ENCODE results near the gene PSD4.

Gene PSD4

DNA sequence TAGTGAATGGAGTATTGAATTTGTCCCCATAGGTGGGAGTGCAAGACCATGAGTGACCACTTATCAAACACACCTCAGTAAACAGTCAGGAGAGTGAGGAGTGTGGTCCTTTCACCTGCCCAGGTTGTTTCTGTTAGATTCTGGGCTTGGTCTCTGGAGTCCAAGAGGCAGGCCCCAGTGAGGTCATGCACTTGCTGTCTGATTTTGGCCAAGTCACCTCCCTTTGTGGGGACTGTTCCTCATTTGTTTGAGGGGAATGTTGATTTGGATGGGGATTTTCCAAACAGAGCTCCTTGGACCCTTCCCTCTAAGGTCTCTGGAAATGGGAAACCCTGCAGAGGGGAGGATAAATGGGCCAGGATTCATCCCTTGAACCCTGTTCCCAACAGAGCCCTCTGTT, 39.1 kb upstream of the PSD4 start:
- Histone ChIP-seq H3K27ac (ENCODE audit: low read depth, low read length) (no peak overlapping the region), H3K23ac (ENCODE audit: low read length) (no peak overlapping the region), H2AK5ac (ENCODE audit: low read length) (no peak overlapping the region), H3K27me3 (ENCODE audit: insufficient read depth, low read length, poor library complexity) (no peaks in the 10 kb centered on the region), H2BK5ac (ENCODE audit: low read length) (no peak overlapping the region), H3K56ac (ENCODE audit: low read length) (no peak overlapping the region), H3K4me1 (ENCODE audit: control insufficient read depth, low read depth, low read length) (no peaks in the 10 kb centered on the region), H3K79me2 (ENCODE audit: control insufficient read depth, insufficient read depth, low read length) (no peaks in the 10 kb centered on the region), H3K4me3 (ENCODE audit: low read length) (no peak overlapping the region), H3K4ac (ENCODE audit: low read depth, low read length) (no peak overlapping the region), H3K18ac (ENCODE audit: low read length) (no peak overlapping the region), H2BK15ac (replicated peaks; ENCODE audit: low read depth) (no peak overlapping the region), H3K9ac (ENCODE audit: low read length) (no peak overlapping the region), H2BK120ac (ENCODE audit: low read depth, low read length) (no peak overlapping the region), H3K36me3 (ENCODE audit: control insufficient read depth, insufficient read depth, low read length) (no peaks in the 10 kb centered on the region), H4K5ac (ENCODE audit: low read length) (no peak overlapping the region), H4K8ac (ENCODE audit: low read depth, low read length) (no peak overlapping the region), H3K4me2 (ENCODE audit: low read length) (no peak overlapping the region), H3K79me1 (ENCODE audit: low read length) (no peaks in the 10 kb centered on the region)
- no peak for DNase-seq

DNA sequence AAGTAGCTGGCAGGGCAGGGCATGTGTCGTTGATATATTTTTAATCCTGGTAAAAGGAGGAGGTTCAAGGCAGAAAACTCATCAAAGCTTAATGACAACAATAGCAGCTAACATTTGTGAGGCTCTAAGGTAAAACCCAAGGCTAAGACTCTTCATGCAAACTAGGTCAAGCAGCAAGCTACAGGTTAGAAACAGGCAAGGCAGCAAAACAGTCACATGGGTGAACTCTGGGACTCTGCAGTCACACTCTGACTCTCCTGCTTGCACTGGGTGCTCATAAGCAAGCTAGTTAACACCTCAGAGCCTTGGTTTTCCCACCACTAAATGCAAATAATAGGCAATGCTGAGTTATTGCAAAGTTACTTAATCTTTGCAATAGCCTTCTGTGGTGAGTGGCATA, 38.5 kb upstream of the PSD4 start:
- no peaks in the 10 kb centered on the region for H3K79me1 ChIP-seq (ENCODE audit: low read length)
- WGBS (ENCODE audit: extremely low coverage, insufficient coverage, low lambda C conversion rate) = no CpG with 5 or more reads among the region's 1 CpG
- H3K79me2 ChIP-seq (ENCODE audit: control insufficient read depth, insufficient read depth, low read length) = no peaks in the 10 kb centered on the region
- no peak overlapping the region for H3K23ac ChIP-seq (ENCODE audit: low read length)
- no peaks in the 10 kb centered on the region for H3K36me3 ChIP-seq (ENCODE audit: control insufficient read depth, insufficient read depth, low read length)
- no peak overlapping the region for H3K18ac ChIP-seq (ENCODE audit: low read length)
- H3K27ac ChIP-seq (ENCODE audit: low read depth, low read length) = no peak overlapping the region
- no peak overlapping the region for H4K5ac ChIP-seq (ENCODE audit: low read length)
- H3K4ac ChIP-seq (ENCODE audit: low read depth, low read length) = no peak overlapping the region
- H3K56ac ChIP-seq (ENCODE audit: low read length) = no peak overlapping the region
- H3K4me3 ChIP-seq (ENCODE audit: low read length) = no peak overlapping the region
- no peaks in the 10 kb centered on the region for H3K27me3 ChIP-seq (ENCODE audit: insufficient read depth, low read length, poor library complexity)
- no peak for DNase-seq
- no peak overlapping the region for H4K8ac ChIP-seq (ENCODE audit: low read depth, low read length)
- no peak overlapping the region for H2AK5ac ChIP-seq (ENCODE audit: low read length)
- H3K9ac ChIP-seq (ENCODE audit: low read length) = no peak overlapping the region
- no peaks in the 10 kb centered on the region for H3K4me1 ChIP-seq (ENCODE audit: control insufficient read depth, low read depth, low read length)
- H2BK15ac ChIP-seq (replicated peaks; ENCODE audit: low read depth) = no peak overlapping the region
- no peak overlapping the region for H3K4me2 ChIP-seq (ENCODE audit: low read length)
- no peak overlapping the region for H2BK5ac ChIP-seq (ENCODE audit: low read length)
- no peak overlapping the region for H2BK120ac ChIP-seq (ENCODE audit: low read depth, low read length)

DNA sequence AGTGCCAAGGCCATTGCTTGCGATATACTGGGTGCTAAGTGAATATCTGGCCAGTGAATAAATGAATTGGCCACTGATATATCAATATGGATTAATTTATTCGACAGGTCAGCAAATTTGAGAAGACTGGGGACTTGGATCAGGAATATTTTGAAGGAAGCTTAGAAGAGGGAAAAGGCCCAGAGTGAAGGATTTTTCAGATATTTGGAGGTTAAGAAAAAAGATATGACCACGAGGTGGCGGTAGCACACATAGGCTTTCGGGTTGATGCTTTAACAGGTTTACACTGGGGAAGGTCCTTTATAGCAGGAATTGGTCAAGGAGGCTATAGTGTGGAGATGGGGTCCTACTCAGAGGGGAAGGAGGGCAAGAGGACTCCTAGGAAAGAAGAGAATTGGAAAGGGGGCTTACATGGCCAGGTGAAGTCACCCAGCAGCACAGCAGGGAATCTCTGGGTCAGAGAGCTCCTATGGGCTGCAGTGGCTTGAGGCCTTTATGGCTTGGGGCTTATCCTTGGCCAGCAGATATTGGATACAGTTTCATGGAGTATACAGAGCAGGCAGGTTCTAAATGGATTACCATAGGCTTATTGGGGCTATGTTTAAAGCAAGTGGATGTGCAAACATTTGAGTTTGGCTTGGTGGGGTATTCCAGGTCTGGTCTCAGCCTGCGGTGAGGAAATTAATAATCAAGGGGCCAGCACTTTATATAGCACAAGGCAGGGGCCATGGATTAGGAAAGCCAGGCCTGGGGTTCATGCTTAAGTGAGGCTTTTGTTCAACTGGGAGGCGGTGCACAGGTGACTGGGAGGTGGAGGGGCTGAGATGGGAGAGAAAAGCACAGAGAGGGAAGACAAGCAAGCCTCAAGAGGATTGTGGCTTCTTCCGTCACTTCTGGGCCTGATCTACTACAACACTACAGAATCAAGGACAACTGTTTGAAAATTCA, 36.7 kb upstream of the PSD4 start:
- no peak overlapping the region for H3K23ac ChIP-seq (ENCODE audit: low read length)
- H2AK5ac ChIP-seq (ENCODE audit: low read length) = no peak overlapping the region
- no peak overlapping the region for H3K27ac ChIP-seq (ENCODE audit: low read depth, low read length)
- no peak overlapping the region for H2BK120ac ChIP-seq (ENCODE audit: low read depth, low read length)
- no peaks in the 10 kb centered on the region for H3K79me1 ChIP-seq (ENCODE audit: low read length)
- no peaks in the 10 kb centered on the region for H3K4me1 ChIP-seq (ENCODE audit: control insufficient read depth, low read depth, low read length)
- H2BK5ac ChIP-seq (ENCODE audit: low read length) = no peak overlapping the region
- H3K4me3 ChIP-seq (ENCODE audit: low read length) = no peak overlapping the region
- H3K56ac ChIP-seq (ENCODE audit: low read length) = no peak overlapping the region
- no peak overlapping the region for H3K9ac ChIP-seq (ENCODE audit: low read length)
- no peaks in the 10 kb centered on the region for H3K79me2 ChIP-seq (ENCODE audit: control insufficient read depth, insufficient read depth, low read length)
- no peak overlapping the region for H2BK15ac ChIP-seq (replicated peaks; ENCODE audit: low read depth)
- H3K4me2 ChIP-seq (ENCODE audit: low read length) = no peak overlapping the region
- WGBS (ENCODE audit: extremely low coverage, insufficient coverage, low lambda C conversion rate) = no CpG with 5 or more reads among the region's 8 CpGs
- H4K8ac ChIP-seq (ENCODE audit: low read depth, low read length) = no peak overlapping the region
- peak; percentile 54 for DNase-seq
- H3K4ac ChIP-seq (ENCODE audit: low read depth, low read length) = no peak overlapping the region
- no peak overlapping the region for H3K18ac ChIP-seq (ENCODE audit: low read length)
- H3K27me3 ChIP-seq (ENCODE audit: insufficient read depth, low read length, poor library complexity) = no peaks in the 10 kb centered on the region
- H3K36me3 ChIP-seq (ENCODE audit: control insufficient read depth, insufficient read depth, low read length) = no peaks in the 10 kb centered on the region
- H4K5ac ChIP-seq (ENCODE audit: low read length) = no peak overlapping the region

DNA sequence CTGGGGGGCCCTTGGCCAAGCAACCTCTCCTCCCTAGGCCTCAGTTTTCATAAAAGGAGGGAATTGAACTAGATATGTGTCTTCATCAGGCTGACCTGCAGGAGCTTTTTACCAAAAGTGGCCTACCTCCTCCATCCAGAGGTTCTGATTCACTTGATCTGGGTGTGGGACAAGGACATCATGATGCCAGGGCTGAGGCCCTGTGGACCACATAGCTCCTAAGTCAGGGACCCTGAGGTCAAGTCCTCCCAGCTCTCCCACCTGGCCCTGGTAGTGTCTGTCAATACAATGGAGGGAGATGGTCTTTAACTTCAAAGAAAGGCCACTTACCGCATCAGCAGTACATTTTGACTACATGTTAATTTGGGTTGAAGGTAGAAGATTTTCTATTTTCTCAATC, 35.9 kb upstream of the PSD4 start:
- H3K23ac ChIP-seq (ENCODE audit: low read length) = no peak overlapping the region
- no peaks in the 10 kb centered on the region for H3K4me1 ChIP-seq (ENCODE audit: control insufficient read depth, low read depth, low read length)
- no CpG with 5 or more reads among the region's 1 CpG for WGBS (ENCODE audit: extremely low coverage, insufficient coverage, low lambda C conversion rate)
- H2BK5ac ChIP-seq (ENCODE audit: low read length) = no peak overlapping the region
- no peak overlapping the region for H2BK120ac ChIP-seq (ENCODE audit: low read depth, low read length)
- H3K36me3 ChIP-seq (ENCODE audit: control insufficient read depth, insufficient read depth, low read length) = no peaks in the 10 kb centered on the region
- H3K27ac ChIP-seq (ENCODE audit: low read depth, low read length) = no peak overlapping the region
- H3K9ac ChIP-seq (ENCODE audit: low read length) = no peak overlapping the region
- no peaks in the 10 kb centered on the region for H3K79me2 ChIP-seq (ENCODE audit: control insufficient read depth, insufficient read depth, low read length)
- no peak overlapping the region for H2AK5ac ChIP-seq (ENCODE audit: low read length)
- no peak for DNase-seq
- no peaks in the 10 kb centered on the region for H3K79me1 ChIP-seq (ENCODE audit: low read length)
- H3K4ac ChIP-seq (ENCODE audit: low read depth, low read length) = no peak overlapping the region
- H3K56ac ChIP-seq (ENCODE audit: low read length) = no peak overlapping the region
- H3K4me2 ChIP-seq (ENCODE audit: low read length) = no peak overlapping the region
- no peak overlapping the region for H2BK15ac ChIP-seq (replicated peaks; ENCODE audit: low read depth)
- H3K27me3 ChIP-seq (ENCODE audit: insufficient read depth, low read length, poor library complexity) = no peaks in the 10 kb centered on the region
- no peak overlapping the region for H3K18ac ChIP-seq (ENCODE audit: low read length)
- H3K4me3 ChIP-seq (ENCODE audit: low read length) = no peak overlapping the region
- H4K5ac ChIP-seq (ENCODE audit: low read length) = no peak overlapping the region
- H4K8ac ChIP-seq (ENCODE audit: low read depth, low read length) = no peak overlapping the region

DNA sequence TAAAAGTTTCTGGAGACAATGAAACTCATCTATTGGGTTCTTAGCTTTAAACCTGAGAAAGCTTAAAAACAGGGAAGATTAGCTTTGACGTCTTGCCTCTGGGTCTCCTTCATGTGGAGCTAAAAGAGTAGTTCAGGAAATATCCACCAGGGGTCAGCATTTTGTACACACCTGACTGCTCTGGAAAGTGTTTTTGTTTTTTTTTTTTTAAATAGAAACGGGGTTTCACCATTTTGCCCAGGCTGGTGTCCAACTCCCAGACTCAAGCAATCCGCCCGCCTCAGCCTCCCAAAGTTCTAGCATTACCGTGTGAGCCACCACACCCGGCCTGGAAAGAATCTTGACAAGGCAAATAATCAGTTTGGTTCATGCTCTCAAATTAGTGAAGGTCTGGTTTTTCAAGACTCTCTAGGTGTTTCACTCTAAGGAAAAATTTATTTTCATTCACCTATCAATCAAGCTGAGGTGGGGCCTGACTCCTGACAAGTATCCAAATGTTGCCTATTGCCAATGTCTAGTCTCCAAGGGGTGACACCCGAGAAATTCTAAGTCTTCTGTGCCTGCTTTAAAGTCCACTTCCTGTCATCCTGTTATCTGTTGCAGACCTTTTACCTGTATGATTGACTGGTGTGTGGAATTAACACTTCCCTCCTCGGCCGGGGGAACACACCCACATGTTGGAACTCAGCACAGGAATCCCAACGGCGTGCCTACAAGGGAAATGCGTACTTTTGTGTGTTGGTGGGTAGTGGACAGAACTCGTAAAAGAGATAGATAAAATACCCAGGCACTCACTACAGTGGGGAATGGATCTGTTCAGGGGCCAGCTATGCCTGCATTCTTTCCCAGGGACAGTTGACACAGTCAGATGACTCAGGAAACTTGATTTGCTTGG, 35.1 kb upstream of the PSD4 start:
- no peak overlapping the region for H4K5ac ChIP-seq (ENCODE audit: low read length)
- no peaks in the 10 kb centered on the region for H3K27me3 ChIP-seq (ENCODE audit: insufficient read depth, low read length, poor library complexity)
- no peak overlapping the region for H2AK5ac ChIP-seq (ENCODE audit: low read length)
- H2BK120ac ChIP-seq (ENCODE audit: low read depth, low read length) = no peak overlapping the region
- no peaks in the 10 kb centered on the region for H3K79me1 ChIP-seq (ENCODE audit: low read length)
- no CpG with 5 or more reads among the region's 13 CpGs for WGBS (ENCODE audit: extremely low coverage, insufficient coverage, low lambda C conversion rate)
- peak; percentile 76 for DNase-seq
- H3K4me3 ChIP-seq (ENCODE audit: low read length) = no peak overlapping the region
- no peak overlapping the region for H3K27ac ChIP-seq (ENCODE audit: low read depth, low read length)
- H2BK15ac ChIP-seq (replicated peaks; ENCODE audit: low read depth) = no peak overlapping the region
- no peak overlapping the region for H3K56ac ChIP-seq (ENCODE audit: low read length)
- H2BK5ac ChIP-seq (ENCODE audit: low read length) = no peak overlapping the region
- no peaks in the 10 kb centered on the region for H3K36me3 ChIP-seq (ENCODE audit: control insufficient read depth, insufficient read depth, low read length)
- H3K23ac ChIP-seq (ENCODE audit: low read length) = no peak overlapping the region
- no peaks in the 10 kb centered on the region for H3K4me1 ChIP-seq (ENCODE audit: control insufficient read depth, low read depth, low read length)
- H3K4me2 ChIP-seq (ENCODE audit: low read length) = no peak overlapping the region
- no peak overlapping the region for H3K4ac ChIP-seq (ENCODE audit: low read depth, low read length)
- H3K18ac ChIP-seq (ENCODE audit: low read length) = no peak overlapping the region
- no peak overlapping the region for H4K8ac ChIP-seq (ENCODE audit: low read depth, low read length)
- no peak overlapping the region for H3K9ac ChIP-seq (ENCODE audit: low read length)
- no peaks in the 10 kb centered on the region for H3K79me2 ChIP-seq (ENCODE audit: control insufficient read depth, insufficient read depth, low read length)
